K562 (cell line): ENCODE measurements around the gene ZMYM4. TPM values are rescaled to one million over a fixed set of nuclear protein-coding genes. Genes with fewer than 3 reads are reported as not detected.

Experiments
- BDP1 ChIP-seq: IDR thresholded peaks from 3 replicates; pipeline ENCODE4 v1.6.1; 2011; ENCODE audit not compliant: insufficient read length, insufficient read depth
- BRF1 ChIP-seq: IDR thresholded peaks from 3 replicates; pipeline ENCODE4 v1.6.1; 2011; ENCODE audit warnings: borderline replicate concordance, mild to moderate bottlenecking; ENCODE audit not compliant: insufficient read length; ENCODE audit errors: extremely low read depth
- EHMT2 ChIP-seq: fragments of 450-650 bp; IDR thresholded peaks from 2 replicates; pipeline ENCODE4 v1.6.1; 2018; ENCODE audit warnings: antibody characterized with exemption
- ELF4 ChIP-seq: fragments of 450-650 bp; formaldehyde crosslinking; IDR thresholded peaks from 2 replicates; pipeline ENCODE4 v1.4.0; 2022; ENCODE audit warnings: missing genetic modification characterization
- FOXK2 ChIP-seq, 2 experiments: fragments of 450-650 bp; IDR thresholded peaks in 1 of 2; conservative IDR thresholded peaks in 1 of 2; 2 replicates each; pipeline ENCODE4 v1.6.1; 2016; ENCODE audit warnings: low read depth in 2 of 2, mild to moderate bottlenecking in 1 of 2
- FOXM1 ChIP-seq, 2 experiments: fragments of 450-650 bp in 1 of 2; sonication (generic) in 1 of 2; formaldehyde crosslinking in 1 of 2; IDR thresholded peaks; 2 replicates each; pipeline versions ENCODE4 v1.6.1 to v1.9.0; 2017 to 2022; ENCODE audit warnings: low read depth in 2 of 2, mild to moderate bottlenecking in 2 of 2, missing genetic modification reagents in 1 of 2, moderate library complexity in 1 of 2
- GTF2A2 ChIP-seq: IDR thresholded peaks from 2 replicates; pipeline ENCODE4 v1.6.1; 2016; ENCODE audit warnings: mild to moderate bottlenecking, missing genetic modification characterization, missing compliant biosample characterization
- HOXB6 ChIP-seq: fragments of 250-450 bp; sonication (Bioruptor Pico); IDR thresholded peaks from 2 replicates; pipeline ENCODE4 v1.5.1; 2022; ENCODE audit warnings: mild to moderate bottlenecking, borderline replicate concordance
- MEF2D ChIP-seq: conservative IDR thresholded peaks from 2 replicates; pipeline ENCODE4 v1.6.1; 2016; ENCODE audit warnings: low read depth, missing genetic modification characterization, missing compliant biosample characterization
- MYC ChIP-seq, 2 experiments: fragments of 250-450 bp in 1 of 2; sonication (Bioruptor Pico) in 1 of 2; IDR thresholded peaks; 2 replicates each; pipeline versions ENCODE4 v1.5.1 to v1.6.1; 2012 to 2021; ENCODE audit warnings: low read depth in 2 of 2, borderline replicate concordance in 1 of 2, improper control_type of control experiment in 1 of 2, low read length in 1 of 2, mild to moderate bottlenecking in 1 of 2, moderate library complexity in 1 of 2
- MYNN ChIP-seq, 2 experiments: sonication (generic); formaldehyde crosslinking in 1 of 2; IDR thresholded peaks; 2 replicates each; pipeline versions ENCODE4 v1.5.0 to v1.6.1; 2016 to 2020; ENCODE audit warnings: antibody characterized with exemption in 1 of 2, missing genetic modification reagents in 1 of 2
- SPI1 ChIP-seq: IDR thresholded peaks from 2 replicates; pipeline ENCODE4 v1.6.1; 2011; ENCODE audit warnings: low read depth, low read length, control low read depth, borderline replicate concordance
- TEAD1 ChIP-seq, 2 experiments: fragments of 450-650 bp in 1 of 2; sonication (generic) in 1 of 2; formaldehyde crosslinking; IDR thresholded peaks; 2 replicates each; pipeline versions ENCODE4 v1.4.0 to v1.8.0; 2020 to 2022; ENCODE audit warnings: mild to moderate bottlenecking in 2 of 2, missing genetic modification reagents in 1 of 2
- TEAD2 ChIP-seq: fragments of 450-650 bp; IDR thresholded peaks from 2 replicates; pipeline ENCODE4 v1.6.1; 2016; ENCODE audit warnings: missing genetic modification characterization, control low read depth, missing compliant biosample characterization
- ZBED1 ChIP-seq: IDR thresholded peaks from 2 replicates; pipeline ENCODE4 v1.6.1; 2014
- ZNF23 ChIP-seq: fragments of 250-450 bp; sonication (Bioruptor Pico); IDR thresholded peaks from 2 replicates; pipeline ENCODE4 v1.4.0; 2020; ENCODE audit warnings: mild to moderate bottlenecking
- ZNF347 ChIP-seq: fragments of 450-650 bp; formaldehyde crosslinking; IDR thresholded peaks from 2 replicates; pipeline ENCODE4 v1.4.0; 2020; ENCODE audit warnings: low read depth, mild to moderate bottlenecking, moderate library complexity
- ZNF766 ChIP-seq: fragments of 200-800 bp; sonication (Bioruptor generic); conservative IDR thresholded peaks from 2 replicates; pipeline ENCODE4 v1.6.1; 2016; ENCODE audit warnings: missing genetic modification characterization, missing compliant biosample characterization
- polyA plus RNA-seq, 8 experiments: library from polyadenylated mRNA; depleted of rRNA in 4 of 8; stranded (reverse) in 5 of 8; unstranded in 3 of 8; fragments of >200 nt; fragmentation: Nextera tagmentation in 2 of 8; fragmentation: Illumina TruSeq in 1 of 8; extraction: Ambion mirVana in 2 of 8; extraction: Trizol in 1 of 8; gene quantifications; 2 replicates each; pipeline versions ENCODE4 v1.2.1 to v1.2.3, GENCODE V29; 2011 to 2014; ENCODE audit warnings: inconsistent platforms in 1 of 8, missing spikeins in 1 of 8
- total RNA-seq, 7 experiments: library from RNA; depleted of rRNA in 6 of 7; stranded (reverse); fragments of >200 nt in 6 of 7; fragmentation: Illumina TruSeq in 2 of 7; extraction: Trizol in 2 of 7; gene quantifications; 2 replicates each; pipeline versions ENCODE4 v1.2.1 to v1.2.3, GENCODE V29; 2011 to 2021; ENCODE audit warnings: low replicate concordance in 1 of 7
- TF ChIP-seq, protein P1 (sequence below): fragments of 450-650 bp; IDR thresholded peaks from 2 replicates; pipeline ENCODE4 v1.7.1; 2018; ENCODE audit warnings: mild to moderate bottlenecking, low read depth; ENCODE audit not compliant: partially characterized antibody
- TF ChIP-seq, protein P2 (sequence below): fragments of 450-650 bp; IDR thresholded peaks from 2 replicates; pipeline ENCODE4 v1.6.1; 2017; ENCODE audit warnings: mild to moderate bottlenecking, moderate library complexity
- TF ChIP-seq, protein P3 (sequence below): fragments of 450-650 bp; IDR thresholded peaks from 2 replicates; pipeline ENCODE4 v1.6.1; 2016; ENCODE audit warnings: antibody characterized with exemption

The ZMYM4 gene
- total and polyA plus RNA-seq, 9 of the 15 experiments (the other 6 are each of a cell fraction or from before 2014, with no cell fraction given) = 15.2 to 77.2 (median 63.3) TPM

DNA sequence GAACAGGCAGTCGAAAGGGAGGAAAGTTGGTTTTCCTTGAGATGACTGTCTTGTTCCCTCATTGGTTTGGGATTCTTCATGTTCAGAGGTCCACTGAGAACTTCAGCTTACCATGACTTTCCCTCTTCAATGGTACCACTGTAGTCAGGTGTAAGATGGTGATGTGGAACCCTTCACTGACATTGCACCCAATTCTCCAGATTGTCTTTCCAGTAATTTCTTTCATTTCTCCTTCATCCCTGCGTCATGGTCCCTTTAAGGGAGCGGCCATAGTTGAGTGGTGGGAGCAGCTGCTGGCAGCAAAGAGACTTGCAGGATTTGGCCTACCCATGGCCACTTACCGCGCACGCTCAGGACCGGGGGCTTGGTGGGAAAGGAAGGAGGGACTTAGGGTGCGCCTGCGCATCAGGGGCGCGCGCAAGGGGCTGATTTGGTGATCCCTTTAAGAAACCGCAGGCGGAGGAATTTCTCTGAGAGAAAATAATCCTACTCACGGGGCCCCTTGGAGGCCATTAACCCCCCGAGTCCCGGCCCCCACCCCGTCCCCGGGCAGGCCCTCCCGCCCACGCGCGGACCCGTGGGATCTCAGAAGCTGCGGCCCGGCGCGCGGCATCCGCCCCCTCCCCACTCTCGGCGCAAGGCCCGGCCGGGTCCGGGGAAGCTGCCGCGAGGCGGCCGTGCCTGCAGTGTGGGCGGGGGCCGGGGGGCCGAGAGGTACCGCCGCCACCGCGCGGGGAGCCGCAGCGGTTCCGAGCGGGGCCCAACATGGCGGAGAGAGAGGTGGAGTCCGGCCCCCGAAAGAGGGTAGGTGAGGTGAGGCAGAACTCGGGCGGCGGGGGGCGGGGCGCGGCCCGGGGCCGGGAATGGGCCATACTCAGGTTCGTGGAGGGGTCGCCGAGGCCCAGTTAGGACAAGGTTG lies at the start of gene ZMYM4 (continued):
- TF ChIP-seq, protein P1, sequence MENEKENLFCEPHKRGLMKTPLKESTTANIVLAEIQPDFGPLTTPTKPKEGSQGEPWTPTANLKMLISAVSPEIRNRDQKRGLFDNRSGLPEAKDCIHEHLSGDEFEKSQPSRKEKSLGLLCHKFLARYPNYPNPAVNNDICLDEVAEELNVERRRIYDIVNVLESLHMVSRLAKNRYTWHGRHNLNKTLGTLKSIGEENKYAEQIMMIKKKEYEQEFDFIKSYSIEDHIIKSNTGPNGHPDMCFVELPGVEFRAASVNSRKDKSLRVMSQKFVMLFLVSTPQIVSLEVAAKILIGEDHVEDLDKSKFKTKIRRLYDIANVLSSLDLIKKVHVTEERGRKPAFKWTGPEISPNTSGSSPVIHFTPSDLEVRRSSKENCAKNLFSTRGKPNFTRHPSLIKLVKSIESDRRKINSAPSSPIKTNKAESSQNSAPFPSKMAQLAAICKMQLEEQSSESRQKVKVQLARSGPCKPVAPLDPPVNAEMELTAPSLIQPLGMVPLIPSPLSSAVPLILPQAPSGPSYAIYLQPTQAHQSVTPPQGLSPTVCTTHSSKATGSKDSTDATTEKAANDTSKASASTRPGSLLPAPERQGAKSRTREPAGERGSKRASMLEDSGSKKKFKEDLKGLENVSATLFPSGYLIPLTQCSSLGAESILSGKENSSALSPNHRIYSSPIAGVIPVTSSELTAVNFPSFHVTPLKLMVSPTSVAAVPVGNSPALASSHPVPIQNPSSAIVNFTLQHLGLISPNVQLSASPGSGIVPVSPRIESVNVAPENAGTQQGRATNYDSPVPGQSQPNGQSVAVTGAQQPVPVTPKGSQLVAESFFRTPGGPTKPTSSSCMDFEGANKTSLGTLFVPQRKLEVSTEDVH = no peak
- TF ChIP-seq ZBED1 (no peak), ZNF766 (peak; percentile 86), MEF2D (tag) (0 out of 2 replicates have a peak, but pooled peaks have one; percentile 29), ZNF23 (CRISPR knock-in tag) (no peak), GTF2A2 (0 out of 2 replicates have a peak, but pooled peaks have one; percentile 56), FOXM1 (IDR thresholded peaks at IDR 0.05; ENCODE audit: low read depth) (peak; percentile 44; the same call in 1 of the 2 replicates), FOXM1 (CRISPR knock-in tag; IDR thresholded peaks at IDR 0.05; ENCODE audit: low read depth) (peak; percentile 86; the same call in 1 of the 2 replicates), MYC (IDR thresholded peaks at IDR 0.05; ENCODE audit: low read depth, low read length) (peak; percentile 63), MYC (CRISPR knock-in tag; IDR thresholded peaks at IDR 0.05; ENCODE audit: borderline replicate concordance, low read depth) (no peak), HOXB6 (CRISPR knock-in tag) (no peak), TEAD2 (tag) (peak; percentile 84), ELF4 (CRISPR knock-in tag) (0 out of 2 replicates have a peak, but pooled peaks have one; percentile 16), BDP1 (no peak), EHMT2 (peak; percentile 93), TEAD1 (CRISPR knock-in tag; IDR thresholded peaks at IDR 0.05) (peak; percentile 89 to 96), FOXK2 (conservative IDR thresholded peaks at IDR 0.05 in 1 of 2, IDR thresholded peaks at IDR 0.05 in 1 of 2; ENCODE audit: low read depth in 2 of 2) (peak; percentile 62 to 63; a peak in 2 of 4 replicates), ZNF347 (CRISPR knock-in tag) (no peak), MYNN (IDR thresholded peaks at IDR 0.05) (no peak), MYNN (CRISPR knock-in tag; IDR thresholded peaks at IDR 0.05) (no peak), BRF1 (no peak), SPI1 (no peak)
- TF ChIP-seq, protein P2, sequence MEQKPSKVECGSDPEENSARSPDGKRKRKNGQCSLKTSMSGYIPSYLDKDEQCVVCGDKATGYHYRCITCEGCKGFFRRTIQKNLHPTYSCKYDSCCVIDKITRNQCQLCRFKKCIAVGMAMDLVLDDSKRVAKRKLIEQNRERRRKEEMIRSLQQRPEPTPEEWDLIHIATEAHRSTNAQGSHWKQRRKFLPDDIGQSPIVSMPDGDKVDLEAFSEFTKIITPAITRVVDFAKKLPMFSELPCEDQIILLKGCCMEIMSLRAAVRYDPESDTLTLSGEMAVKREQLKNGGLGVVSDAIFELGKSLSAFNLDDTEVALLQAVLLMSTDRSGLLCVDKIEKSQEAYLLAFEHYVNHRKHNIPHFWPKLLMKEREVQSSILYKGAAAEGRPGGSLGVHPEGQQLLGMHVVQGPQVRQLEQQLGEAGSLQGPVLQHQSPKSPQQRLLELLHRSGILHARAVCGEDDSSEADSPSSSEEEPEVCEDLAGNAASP = no peak
- TF ChIP-seq, protein P3, sequence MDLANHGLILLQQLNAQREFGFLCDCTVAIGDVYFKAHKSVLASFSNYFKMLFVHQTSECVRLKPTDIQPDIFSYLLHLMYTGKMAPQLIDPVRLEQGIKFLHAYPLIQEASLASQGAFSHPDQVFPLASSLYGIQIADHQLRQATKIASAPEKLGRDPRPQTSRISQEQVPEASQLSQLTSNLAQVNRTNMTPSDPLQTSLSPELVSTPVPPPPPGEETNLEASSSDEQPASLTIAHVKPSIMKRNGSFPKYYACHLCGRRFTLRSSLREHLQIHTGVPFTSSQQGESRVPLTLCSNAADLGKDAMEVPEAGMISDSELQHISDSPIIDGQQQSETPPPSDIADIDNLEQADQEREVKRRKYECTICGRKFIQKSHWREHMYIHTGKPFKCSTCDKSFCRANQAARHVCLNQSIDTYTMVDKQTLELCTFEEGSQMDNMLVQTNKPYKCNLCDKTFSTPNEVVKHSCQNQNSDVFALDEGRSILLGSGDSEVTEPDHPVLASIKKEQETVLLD = peak; percentile 98
